ENCODE results near the gene CELA3B. TPM values are rescaled to one million over a fixed set of nuclear protein-coding genes. Genes with fewer than 3 reads are reported as not detected.
A peak's percentile ranks its signal among the peaks of the same experiment; 100 is the strongest.
"Not testable (repeated sequence)": the region's sequence is repeated elsewhere in the genome, so short reads cannot be mapped to it uniquely, and the experiment has no call there.

The CELA3B gene
- total and polyA plus RNA-seq, 7 donors: 0.20 to 6.9 (median 6.0) TPM; not detected in 4

GRCh38 chr1:22007262-22007661 is 30.4 kb downstream of the CELA3B start:
- H3K36me3 ChIP-seq; DNase-seq; H3K27ac ChIP-seq; H3K4me3 ChIP-seq; H3K4me1 ChIP-seq; intact Hi-C loops (cut with DNase I); H3K9me3 ChIP-seq; H3K27me3 ChIP-seq: not testable (repeated sequence)
- 68 to 86% methylated on average over 9 of the region's 10 CpGs for WGBS, 2 donors

GRCh38 chr1:22009566-22009965 is 32.7 kb downstream of the CELA3B start:
- H3K27ac ChIP-seq; DNase-seq; H3K4me3 ChIP-seq; H3K27me3 ChIP-seq; intact Hi-C loops (cut with DNase I); H3K4me1 ChIP-seq; H3K36me3 ChIP-seq; H3K9me3 ChIP-seq: not testable (repeated sequence)
- WGBS, 2 donors: 86 to 87% methylated on average over 10 to 11 of the region's 11 CpGs

- H3K4me1 ChIP-seq; H3K27ac ChIP-seq; H3K4me3 ChIP-seq; H3K36me3 ChIP-seq; H3K27me3 ChIP-seq; DNase-seq; intact Hi-C loops (cut with DNase I); H3K9me3 ChIP-seq: not testable (repeated sequence)
- 68 to 81% methylated on average over 4 of the region's 4 CpGs for WGBS, 2 donors
These were observed 35.9 kb downstream of the CELA3B start for GRCh38 chr1:22012752-22013151.

GRCh38 chr1:22014575-22015206 is 37.9 kb downstream of the CELA3B start:
- WGBS, 2 donors: 91 to 92% methylated on average over 13 of the region's 13 CpGs
- intact Hi-C loops (cut with DNase I): not testable (repeated sequence)
- peak; percentile 4 for DNase-seq

GRCh38 chr1:22018583-22019559 is 42.0 kb downstream of the CELA3B start:
- peak overlapping the region in 2 of 4 donors; percentile 21 to 27 for H3K27ac ChIP-seq
- peak; percentile 71 for DNase-seq
- no peak overlapping the region for H3K4me3 ChIP-seq
- WGBS, 2 donors: 60 to 72% methylated on average over 10 of the region's 10 CpGs
- no peaks in the 10 kb centered on the region for H3K9me3 ChIP-seq
- TF ChIP-seq EP300 (IDR thresholded peaks at IDR 0.05) (no peak), CTCF (IDR thresholded peaks at IDR 0.05) (no peak), POLR2AphosphoS5 (IDR thresholded peaks at IDR 0.05) (no peak), POLR2A (IDR thresholded peaks at IDR 0.05) (no peak)
- no peaks in the 10 kb centered on the region for H3K36me3 ChIP-seq
- H3K4me1 ChIP-seq: peaks cover 0 to 1% (median under 1%) of the 10 kb centered on the region in 4 donors
- intact Hi-C loops (cut with DNase I): no loop called here
- H3K27me3 ChIP-seq: no peaks in the 10 kb centered on the region

More at GRCh38 chr1:22014575-22015206, 37.9 kb downstream of the CELA3B start:
- H3K36me3 ChIP-seq, H3K4me1 ChIP-seq, H3K27me3 ChIP-seq, H3K27ac ChIP-seq, H3K4me3 ChIP-seq, H3K9me3 ChIP-seq: not testable (repeated sequence)

GRCh38 chr1:22021061-22021460 is 44.2 kb downstream of the CELA3B start:
- Histone ChIP-seq H3K27ac (no peak overlapping the region), H3K9me3 (no peaks in the 10 kb centered on the region), H3K36me3 (no peaks in the 10 kb centered on the region), H3K27me3 (no peaks in the 10 kb centered on the region), H3K4me1 (peaks cover 0 to 14% (median 7%) of the 10 kb centered on the region in 4 donors), H3K4me3 (no peak overlapping the region)
- DNase-seq: no peak
- WGBS, 2 donors: 95% methylated on average over 6 of the region's 6 CpGs
- TF ChIP-seq POLR2AphosphoS5 (IDR thresholded peaks at IDR 0.05) (no peak), POLR2A (IDR thresholded peaks at IDR 0.05) (no peak), CTCF (IDR thresholded peaks at IDR 0.05) (no peak), EP300 (IDR thresholded peaks at IDR 0.05) (no peak)
- intact Hi-C loops (cut with DNase I): no loop called here

Data from sigmoid colon (tissue), 7 donors.